NCI-H774 (cell line): ENCODE results near the gene SLC6A1.

Experiments
- DNase-seq: peaks from one replicate; lab custom pipeline; 2025; lab: John Stamatoyannopoulos, UW

SLC6A1 gene

DNA sequence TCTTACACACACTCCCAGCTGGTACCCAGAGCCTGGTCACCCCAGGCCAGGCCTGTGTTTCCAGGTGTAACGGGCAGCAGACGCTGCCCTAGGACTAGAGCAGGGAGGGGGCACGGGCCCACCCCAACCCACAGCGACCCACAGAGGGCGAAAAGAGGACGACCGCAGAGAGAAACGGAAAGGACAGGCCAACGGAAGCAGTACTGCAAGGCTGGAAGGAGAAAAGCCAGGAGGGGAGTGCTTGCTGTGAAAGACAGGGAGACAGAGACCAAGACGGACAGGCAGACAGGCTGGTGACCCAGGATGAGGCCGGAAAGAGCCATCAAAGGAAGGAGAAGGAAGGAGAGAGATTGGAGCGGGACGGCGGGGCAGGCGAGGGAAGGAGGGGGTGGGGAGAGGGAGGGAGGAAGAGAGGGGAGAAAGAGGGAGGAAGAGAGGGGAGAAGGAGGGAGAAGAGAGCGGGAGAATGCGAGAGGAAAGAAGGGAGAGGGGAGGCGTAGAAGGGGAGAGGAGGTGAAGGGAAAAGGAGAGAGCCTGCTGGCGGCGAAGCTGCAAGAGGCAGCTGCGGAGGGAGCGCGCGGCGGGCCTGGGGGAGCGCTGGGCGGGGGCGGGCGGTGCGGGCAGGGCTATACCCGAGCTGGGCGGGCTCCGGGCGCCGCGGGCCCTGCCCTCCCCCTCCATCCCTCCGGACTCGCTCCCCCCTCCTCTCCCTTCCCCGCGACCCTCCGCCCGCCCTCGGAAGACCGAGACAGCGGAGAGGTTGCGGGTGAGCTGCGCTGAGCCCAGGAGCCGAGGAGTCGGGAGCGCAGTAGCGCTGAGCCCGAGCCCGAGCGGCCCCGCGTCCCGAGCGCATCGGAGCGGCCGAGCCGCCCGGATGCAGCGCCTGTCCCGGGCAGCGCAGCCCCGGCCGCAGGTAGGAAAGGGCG is at the start of gene SLC6A1:
SLC6A1 (plus strand) TSS at position 732 of the 926 bp plus-strand sequence. CDS start 24,464 bp downstream, outside the sequence.
- DNase-seq, result no peak

DNA sequence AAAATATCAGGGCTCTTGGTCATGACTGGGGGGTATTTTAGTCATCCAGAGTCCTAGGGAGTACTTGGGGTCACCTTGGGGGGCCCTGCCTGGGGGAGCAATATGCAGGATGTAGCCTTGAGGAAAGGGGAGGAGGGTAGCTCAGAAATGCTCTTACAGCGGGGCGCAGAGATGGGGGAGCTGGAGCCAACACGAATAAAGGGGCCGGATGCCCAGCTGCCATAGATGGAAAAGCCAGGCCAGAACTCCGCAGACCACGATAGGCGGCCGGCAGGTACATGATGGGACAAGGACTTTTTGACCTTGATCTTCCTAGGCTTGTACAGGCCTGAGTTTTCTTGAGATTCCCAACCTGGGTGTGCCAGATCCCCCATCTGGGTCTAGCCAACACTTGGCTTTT is 47.7 kb upstream of the SLC6A1 start:
- no peak for DNase-seq

- DNase-seq, result no peak
These were observed 46.8 kb upstream of the SLC6A1 start for GRCh38 chr3:10945683-10946287.

DNA sequence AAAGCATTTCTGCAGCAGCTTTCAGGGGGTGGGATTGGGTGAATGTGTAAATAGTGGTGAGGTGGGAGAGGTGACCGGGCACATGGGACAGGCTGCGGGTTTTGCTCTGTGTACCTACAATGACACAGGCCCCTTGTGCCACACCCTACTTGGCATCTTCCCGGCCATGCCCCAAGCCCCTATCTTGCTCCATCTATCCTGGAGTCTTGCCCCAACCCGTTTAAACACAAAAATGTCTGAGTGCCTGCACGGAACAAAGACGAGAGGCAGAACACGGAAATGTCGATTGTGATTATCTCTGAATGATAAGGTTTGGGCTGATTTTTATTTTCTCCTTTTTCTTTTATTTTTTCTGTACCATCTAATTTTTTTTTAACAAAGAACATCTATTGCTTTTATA is 46.0 kb upstream of the SLC6A1 start:
- DNase-seq, result no peak

- DNase-seq, result no peak
These were observed 44.2 kb upstream of the SLC6A1 start for GRCh38 chr3:10948326-10948725.

DNA sequence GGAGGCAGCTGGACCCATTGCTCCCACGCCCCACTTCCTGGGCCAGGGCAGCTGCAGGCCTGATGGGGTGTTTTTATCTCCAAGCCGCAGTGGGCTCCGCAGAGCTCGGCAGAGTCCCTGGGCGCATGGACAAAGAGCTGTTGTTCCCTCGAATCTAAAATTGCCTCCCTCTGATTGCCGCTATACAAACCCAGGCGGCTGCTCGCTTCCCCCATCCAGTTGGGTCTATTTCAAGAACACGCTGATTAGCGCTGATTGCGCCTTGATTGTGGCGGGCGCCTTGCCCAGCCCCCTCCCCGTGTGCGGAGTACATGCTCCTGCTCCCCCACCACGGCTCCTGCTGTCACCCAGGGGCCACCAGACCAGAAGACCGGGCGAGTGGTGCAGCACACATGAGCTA is 43.4 kb upstream of the SLC6A1 start:
- no peak for DNase-seq

- DNase-seq, result no peak
These were observed 41.9 kb upstream of the SLC6A1 start for GRCh38 chr3:10950476-10951294.

DNA sequence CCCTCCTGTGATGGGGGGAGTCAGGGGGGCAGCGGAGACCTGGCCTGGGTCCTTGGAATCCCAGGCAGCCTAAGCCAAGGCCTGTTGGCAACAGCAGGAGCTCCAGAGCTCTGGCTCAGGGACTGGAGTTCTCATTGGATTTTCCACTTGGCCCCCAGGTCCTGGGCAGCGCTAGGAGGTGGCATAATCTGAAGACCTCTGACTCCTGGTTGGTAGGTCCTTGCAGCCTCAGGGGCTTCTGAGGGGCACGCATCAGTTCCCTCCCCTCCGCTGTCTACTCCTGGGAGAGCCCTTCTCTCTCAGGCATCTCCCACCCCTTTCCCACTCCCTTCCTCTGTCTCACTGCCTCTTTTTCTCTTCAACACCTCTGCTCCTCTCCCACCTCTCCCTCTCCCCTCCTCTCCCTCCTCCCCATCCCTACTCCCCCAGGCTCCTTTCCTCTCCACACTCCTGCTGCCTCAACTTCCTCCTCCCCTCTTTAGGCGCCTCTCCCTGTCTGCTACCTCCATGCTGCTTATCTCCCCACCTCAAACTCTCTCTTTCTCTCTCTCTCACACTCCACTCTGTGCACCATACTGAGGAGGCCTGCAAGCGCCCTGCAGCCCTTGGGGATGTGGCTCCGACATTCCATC is 41.1 kb upstream of the SLC6A1 start:
- no peak for DNase-seq

DNA sequence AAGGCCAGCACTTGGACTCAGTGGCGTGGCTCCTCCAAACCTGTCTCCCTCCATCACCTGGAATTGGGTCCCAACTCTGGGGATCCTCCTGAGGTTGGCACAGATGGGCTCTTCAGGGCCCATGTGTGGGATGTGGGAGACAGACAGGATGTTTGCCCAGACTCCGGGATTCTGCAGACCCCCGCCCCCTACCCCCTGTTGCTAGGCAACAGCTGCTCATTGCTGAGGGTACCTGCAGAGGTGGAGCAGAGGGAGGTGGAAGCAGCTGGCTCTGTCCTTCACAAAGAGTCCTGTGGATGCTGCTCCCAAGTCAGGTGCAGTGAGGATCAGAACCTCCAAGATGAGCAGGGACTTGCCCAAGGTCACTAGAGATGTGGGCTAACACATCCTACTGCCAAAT is 40.0 kb upstream of the SLC6A1 start:
- no peak for DNase-seq

DNA sequence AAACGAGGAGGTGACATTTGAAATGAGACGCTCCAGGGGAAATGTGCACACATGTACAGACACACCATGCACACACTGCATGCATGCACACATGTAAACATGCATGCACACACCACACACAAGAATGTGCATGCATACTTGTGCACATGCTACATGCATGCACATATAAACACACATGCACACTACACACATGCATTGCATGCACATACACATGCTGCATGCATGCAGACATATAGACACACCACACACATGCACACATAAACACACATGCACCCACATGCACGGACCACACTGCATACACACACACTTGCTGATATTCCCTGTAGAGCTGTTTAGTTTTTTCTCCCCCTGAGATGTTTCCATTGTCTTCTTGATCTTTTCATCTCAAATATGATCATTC is 37.8 kb upstream of the SLC6A1 start:
- DNase-seq, result no peak

GRCh38 chr3:10955711-10956453 is 36.7 kb upstream of the SLC6A1 start:
- no peak for DNase-seq

DNA sequence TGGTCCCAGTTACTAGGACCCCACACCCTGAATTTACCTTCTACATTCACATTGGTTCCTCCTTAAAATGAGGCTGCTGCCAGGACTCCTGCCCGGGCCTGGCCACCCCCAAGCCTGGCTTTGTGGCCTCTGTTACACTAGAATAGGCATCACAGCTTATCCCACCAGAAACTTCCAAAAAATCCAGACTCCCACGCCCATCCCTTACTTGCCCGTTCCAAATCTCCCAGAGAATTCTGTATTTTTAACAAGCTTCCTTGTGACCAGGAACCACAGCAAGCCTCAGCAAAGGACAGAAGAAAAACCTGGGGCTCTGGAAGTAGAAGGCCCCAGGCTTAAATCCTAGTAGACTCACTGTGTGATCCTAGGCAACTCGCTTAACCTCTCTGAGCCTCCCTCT is 36.0 kb upstream of the SLC6A1 start:
- no peak for DNase-seq

GRCh38 chr3:10956986-10957385 is 35.6 kb upstream of the SLC6A1 start:
- DNase-seq, result no peak

DNA sequence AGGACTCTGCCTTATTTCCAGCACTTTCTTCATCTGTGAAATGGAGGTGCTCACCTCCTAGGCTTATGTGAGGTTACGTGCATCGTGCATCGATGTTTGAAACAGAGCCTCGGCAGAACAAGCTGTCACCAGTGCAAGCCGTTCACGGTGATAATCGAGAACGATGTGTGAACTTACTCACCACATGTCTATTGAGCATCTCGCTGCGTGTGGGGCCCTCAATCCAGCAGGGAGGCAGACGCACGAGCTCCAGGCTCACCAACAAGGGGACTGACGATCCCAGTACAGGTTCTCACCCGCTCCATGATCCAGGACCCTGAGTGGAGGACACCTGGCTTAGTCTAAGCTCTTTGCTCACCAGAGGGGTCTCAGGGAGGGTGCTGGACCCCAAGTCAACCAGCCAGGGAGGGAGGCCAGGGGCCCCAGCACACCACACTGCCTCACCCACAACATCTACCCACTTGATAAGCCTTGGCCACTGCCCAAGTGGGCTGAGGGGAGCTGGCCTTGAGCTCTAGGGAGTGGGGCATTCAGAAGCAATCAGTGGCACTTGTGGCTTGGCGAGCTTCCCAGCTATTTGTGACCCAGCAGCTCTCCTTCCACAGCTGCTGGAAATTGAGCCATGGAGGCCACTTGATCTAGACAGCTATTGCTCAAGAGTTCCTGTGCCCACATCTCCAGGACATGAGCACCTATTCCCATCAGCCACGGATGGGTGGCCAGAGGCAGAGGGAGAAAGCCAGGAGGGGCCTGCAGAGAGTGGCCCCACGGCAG is 34.4 kb upstream of the SLC6A1 start:
- no peak for DNase-seq

DNA sequence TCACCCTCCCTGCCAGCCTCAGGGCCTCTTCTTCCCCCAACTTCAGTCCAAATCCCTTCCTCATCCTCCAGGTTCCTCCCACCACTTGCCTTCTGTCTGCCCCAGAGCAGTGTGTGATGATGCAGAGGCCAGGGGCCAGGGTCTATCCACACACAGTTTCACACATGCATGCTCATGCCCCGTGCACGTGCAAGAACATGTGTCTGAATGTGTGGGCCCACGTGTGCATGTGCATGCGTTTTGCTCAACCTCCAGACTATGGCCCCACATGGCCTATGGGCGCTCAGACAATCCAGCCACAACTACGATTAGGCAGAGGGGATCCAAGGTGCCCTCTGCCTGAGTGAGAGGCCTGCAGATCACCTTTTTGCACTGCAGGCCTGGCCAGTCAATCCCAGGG is 32.3 kb upstream of the SLC6A1 start:
- DNase-seq, result no peak

DNA sequence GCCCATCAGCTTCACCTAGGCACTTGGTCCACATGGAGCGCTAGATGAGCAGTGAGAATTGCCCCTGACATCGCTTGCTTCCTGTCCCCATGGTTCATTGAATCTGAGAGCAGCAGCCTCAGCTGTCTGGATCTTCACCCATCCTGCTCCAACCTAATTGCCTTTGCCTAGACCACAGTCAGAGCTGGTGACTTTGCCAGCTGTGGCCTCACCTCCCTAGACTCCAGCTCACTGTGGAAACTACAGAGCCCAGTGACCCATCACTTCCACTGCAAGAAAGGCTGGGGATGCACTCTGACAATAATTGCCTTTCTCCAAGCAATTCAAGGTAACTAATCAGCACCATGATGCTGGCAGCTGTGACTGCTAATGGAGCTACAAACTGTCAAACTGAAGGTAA is 30.6 kb upstream of the SLC6A1 start:
- DNase-seq, result no peak

DNA sequence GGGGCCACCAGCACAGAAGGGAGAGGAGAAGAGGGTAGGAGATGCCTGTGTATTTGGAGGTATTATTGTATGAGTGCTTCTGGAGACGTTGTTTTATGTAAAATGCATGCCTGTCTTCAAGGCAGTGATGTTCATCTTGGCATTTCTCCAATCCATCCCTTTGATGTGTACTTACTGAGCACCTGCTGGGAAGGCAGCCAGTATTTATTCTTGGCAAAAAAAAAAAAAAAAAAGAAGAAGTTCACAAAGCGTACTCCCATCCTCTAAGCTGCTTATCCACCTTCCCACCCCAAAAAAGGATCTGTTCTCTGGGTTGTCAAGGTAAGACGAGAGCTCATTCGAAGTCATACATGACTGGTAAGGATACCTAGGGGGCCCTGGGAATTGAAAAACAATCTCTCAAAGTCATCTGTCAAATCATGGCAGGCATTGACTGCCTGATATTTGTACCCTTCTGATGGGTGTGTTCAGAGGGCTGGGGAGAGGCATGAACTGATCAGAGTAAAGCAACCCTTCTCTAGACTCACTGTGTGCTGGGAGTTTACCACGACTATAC is 30.0 kb upstream of the SLC6A1 start:
- DNase-seq, result no peak

DNA sequence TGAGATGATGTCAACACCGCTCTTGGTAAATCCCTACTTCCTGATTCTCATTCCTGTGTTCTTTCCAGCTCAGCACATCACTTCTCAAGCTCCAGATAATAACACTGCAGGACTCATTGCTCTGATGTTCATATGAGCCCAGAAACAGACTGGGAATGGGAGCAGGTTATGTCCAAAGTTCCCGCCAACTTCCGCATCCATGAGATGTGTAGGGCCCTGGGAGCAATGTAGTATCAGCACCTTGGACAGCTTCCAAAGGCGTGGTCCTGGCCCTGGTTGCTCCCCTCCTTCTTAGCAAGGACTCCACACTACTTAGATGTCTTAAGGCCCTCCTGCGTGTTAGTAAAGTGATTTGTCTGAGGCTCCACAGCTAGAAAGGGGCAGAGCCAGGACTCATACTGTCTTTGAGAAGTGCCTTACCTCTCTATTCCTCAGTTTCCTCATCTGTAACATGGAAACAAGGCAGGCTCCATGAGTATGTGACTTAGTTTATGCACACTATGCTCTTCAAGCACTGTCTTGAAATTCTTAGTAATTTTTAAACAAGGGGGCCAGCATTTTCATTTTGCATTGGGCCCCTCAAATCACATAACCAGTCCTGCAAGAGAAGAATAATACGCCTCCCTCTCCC is 27.9 kb upstream of the SLC6A1 start:
- DNase-seq, result no peak

DNA sequence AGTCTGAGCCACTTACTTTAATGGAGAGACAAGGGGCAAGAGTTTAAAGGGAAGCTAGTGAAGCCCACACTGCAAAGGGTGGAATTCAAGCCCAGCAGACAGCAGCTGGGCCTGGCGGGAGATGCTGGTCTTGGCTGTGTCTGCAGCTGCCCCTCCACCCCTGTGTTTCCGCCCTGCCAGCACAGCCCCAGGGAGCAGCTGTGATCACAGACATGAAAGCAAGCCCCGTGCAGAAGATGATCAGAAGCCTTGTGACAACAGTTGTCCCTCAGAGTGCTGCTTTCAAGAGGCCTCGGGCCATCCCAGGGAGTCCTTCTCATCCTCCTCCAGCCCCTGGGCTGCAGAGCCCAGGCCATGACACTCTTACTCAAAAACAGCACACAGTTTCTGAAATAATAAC is 24.1 kb upstream of the SLC6A1 start:
- DNase-seq, result no peak
